ENCODE measurements around the gene DYNC1H1. TPM values are rescaled to one million over a fixed set of nuclear protein-coding genes. Genes with fewer than 3 reads are reported as not detected.
A peak's percentile ranks its signal among the peaks of the same experiment; 100 is the strongest.

DYNC1H1 gene
- total RNA-seq, 4 donors from 2014 or later, result 386 to 531 (median 472) TPM

DNA sequence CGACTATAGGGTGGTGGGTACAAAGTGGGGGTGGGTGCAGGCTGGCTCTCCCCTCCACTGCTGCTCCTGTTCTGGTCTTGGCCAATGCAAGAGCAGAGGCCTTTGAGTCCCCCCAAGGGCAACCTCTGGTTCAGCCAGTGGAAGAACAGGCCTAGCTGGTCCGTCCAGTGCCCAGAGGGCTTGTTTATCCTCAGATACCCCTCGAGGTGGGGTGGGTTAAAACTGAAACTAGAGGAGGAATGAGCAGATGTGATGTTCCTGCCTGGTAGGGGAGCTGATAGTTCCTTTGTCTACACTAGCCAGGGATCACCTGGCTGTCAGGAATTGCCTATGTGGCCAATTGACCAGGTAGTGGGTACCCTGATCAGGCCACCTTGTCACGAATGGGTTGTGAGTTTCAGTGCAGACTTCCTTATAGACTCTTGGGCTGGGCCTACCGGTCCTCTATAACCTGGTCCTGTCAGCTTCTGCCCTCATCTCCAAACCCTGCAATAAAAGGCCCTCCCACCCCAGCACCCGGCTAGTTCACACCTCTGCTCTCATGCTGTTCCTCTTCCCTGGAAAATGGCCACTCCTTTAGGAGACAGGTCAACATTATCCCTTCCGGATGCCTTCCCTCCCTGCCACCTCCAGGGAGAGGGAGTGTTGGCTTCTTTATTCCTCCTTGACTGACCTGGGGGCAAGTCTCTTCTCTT is 133.2 kb downstream of the DYNC1H1 start:
- Histone ChIP-seq H3K27ac (no peak overlapping the region), H3K36me3 (no peaks in the 10 kb centered on the region), H3K9me3 (no peaks in the 10 kb centered on the region), H3K4me1 (peaks cover 0 to 3% (median 0%) of the 10 kb centered on the region in 4 donors), H3K4me3 (no peak overlapping the region), H3K27me3 (no peaks in the 10 kb centered on the region)
- DNase-seq, result no peak
- TF ChIP-seq POLR2A (IDR thresholded peaks at IDR 0.05), result no peak
- TF ChIP-seq, protein P1, sequence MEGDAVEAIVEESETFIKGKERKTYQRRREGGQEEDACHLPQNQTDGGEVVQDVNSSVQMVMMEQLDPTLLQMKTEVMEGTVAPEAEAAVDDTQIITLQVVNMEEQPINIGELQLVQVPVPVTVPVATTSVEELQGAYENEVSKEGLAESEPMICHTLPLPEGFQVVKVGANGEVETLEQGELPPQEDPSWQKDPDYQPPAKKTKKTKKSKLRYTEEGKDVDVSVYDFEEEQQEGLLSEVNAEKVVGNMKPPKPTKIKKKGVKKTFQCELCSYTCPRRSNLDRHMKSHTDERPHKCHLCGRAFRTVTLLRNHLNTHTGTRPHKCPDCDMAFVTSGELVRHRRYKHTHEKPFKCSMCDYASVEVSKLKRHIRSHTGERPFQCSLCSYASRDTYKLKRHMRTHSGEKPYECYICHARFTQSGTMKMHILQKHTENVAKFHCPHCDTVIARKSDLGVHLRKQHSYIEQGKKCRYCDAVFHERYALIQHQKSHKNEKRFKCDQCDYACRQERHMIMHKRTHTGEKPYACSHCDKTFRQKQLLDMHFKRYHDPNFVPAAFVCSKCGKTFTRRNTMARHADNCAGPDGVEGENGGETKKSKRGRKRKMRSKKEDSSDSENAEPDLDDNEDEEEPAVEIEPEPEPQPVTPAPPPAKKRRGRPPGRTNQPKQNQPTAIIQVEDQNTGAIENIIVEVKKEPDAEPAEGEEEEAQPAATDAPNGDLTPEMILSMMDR (IDR thresholded peaks at IDR 0.05), result no peak

DNA sequence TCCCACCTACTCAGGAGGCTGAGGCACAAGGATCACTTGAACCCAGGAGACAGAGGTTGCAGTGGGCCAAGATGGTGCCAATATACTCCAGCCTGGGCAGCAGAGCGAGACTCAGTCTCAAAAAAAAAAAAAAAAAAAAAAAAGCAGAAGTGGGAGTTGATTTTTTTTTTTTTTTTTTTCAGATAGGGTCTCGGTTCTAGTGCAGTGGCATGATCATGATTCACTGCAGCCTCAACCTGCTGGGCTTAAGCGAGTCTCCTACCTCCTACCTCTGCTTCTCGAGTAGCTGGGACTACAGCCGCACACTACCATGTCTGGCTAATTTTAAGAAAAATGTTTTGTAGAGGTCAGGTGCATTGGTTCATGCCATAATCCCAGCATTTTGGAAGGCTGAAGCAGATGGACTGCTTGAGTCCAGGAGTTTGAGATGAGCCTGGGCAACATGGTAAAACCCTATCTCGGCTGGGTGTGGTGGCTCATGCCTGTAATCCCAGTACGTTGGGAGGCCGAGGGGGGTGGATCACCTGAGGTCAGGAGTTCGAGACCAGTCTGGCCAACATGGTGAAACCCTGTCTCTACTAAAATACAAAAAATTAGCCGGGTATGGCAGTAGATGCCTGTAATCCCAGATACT is 138.8 kb downstream of the DYNC1H1 start:
- no peak overlapping the region for H3K4me3 ChIP-seq
- H3K36me3 ChIP-seq, result no peaks in the 10 kb centered on the region
- no peaks in the 10 kb centered on the region for H3K4me1 ChIP-seq
- peak in 1 of 3 donors; percentile 30 for DNase-seq
- H3K27me3 ChIP-seq, result no peaks in the 10 kb centered on the region
- no peak overlapping the region for H3K27ac ChIP-seq
- no peak for TF ChIP-seq POLR2A (IDR thresholded peaks at IDR 0.05)
- TF ChIP-seq, protein P1 (IDR thresholded peaks at IDR 0.05), result no peak
- H3K9me3 ChIP-seq, result no peaks in the 10 kb centered on the region

DNA sequence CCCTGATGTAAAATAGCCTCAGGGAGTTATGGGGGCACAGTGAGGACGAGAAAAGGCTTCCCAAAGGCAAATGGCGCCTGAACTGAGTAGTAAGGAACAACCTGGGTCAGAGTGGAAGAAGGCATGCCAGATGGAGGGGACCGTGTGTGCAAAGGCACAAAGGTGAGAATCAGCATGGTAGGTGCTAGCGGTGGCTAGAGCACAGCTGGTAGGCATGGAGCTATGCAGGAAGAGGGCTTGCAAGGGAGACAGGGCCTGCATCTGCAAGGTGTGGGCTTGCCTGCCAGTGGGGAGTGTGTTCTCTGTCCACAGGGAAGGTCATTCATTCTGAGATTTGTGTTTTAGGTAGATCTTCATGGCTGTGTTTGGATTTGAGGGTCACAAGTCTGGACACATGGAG is 141.0 kb downstream of the DYNC1H1 start:
- TF ChIP-seq POLR2A (IDR thresholded peaks at IDR 0.05), result no peak
- TF ChIP-seq, protein P1 (IDR thresholded peaks at IDR 0.05), result no peak
- Histone ChIP-seq H3K4me3 (no peak overlapping the region), H3K27me3 (no peaks in the 10 kb centered on the region), H3K4me1 (no peaks in the 10 kb centered on the region), H3K9me3 (no peaks in the 10 kb centered on the region), H3K27ac (no peak overlapping the region), H3K36me3 (no peaks in the 10 kb centered on the region)
- peak in 1 of 3 donors; percentile 8 for DNase-seq

Small RNA genes within 50 kb of the gene (small RNA-seq; reads per million reads assigned to genes)
- 0 reads per million in 2 donors for gene AL118558.2
- 0 reads per million in 2 donors for gene RN7SL472P

Other genes starting within 250 kb of the DYNC1H1 start
- gene PPP2R5C, start 202.9 kb upstream of the DYNC1H1 start, total RNA-seq, result 100 to 1,000 TPM in 1 of 4 donors, 10 to 100 TPM in 3; 87.6 to 137 (median 91.9) TPM
- gene HSP90AA1, start 122.5 kb downstream of the DYNC1H1 start, total RNA-seq, result 100 to 1,000 TPM; 141 to 550 (median 254) TPM
- 10 to 100 TPM; 27.6 to 36.7 (median 33.6) TPM for gene WDR20, start 175.3 kb downstream of the DYNC1H1 start, total RNA-seq